ENCODE measurements around the gene SYT11.

SYT11 gene

GRCh38 chr1:155897746-155898145, 38.4 kb downstream of the SYT11 start:
- Histone ChIP-seq H3K4me1 (ENCODE audit: control insufficient read depth in 1 of 2, insufficient read depth in 1 of 2, low read depth in 1 of 2, low read length in 1 of 2) (no peaks in the 10 kb centered on the region), H3K4me3 (ENCODE audit: low read depth in 1 of 2, low read length in 1 of 2) (no peak overlapping the region), H3K36me3 (peaks cover 70% of the 10 kb centered on the region), H3K27me3 (no peaks in the 10 kb centered on the region), H3K27ac (no peak overlapping the region), H3K9me3 (no peaks in the 10 kb centered on the region)
- TF ChIP-seq CTCF (IDR thresholded peaks at IDR 0.05): no peak

DNA sequence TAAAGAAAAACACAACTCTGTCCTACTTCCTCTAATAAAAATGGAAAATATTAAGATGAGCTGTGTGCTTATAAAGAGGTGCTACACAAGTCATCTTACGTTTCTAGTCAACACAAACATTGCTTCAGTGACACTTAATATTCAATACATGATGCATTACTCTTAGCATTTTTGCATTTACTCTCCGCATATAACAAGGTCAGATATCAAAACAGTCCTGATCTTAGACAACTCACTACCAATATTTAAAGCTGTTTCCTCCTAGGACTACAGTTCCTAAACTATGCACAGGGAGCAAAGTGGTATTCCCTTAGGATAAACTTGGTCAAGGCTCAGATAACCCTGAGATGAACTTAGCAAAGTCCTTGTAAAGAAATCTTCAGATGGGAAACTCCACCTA, 39.5 kb downstream of the SYT11 start:
- no peak for TF ChIP-seq CTCF (IDR thresholded peaks at IDR 0.05)
- Histone ChIP-seq H3K27me3 (no peaks in the 10 kb centered on the region), H3K27ac (peak overlapping the region; percentile 47), H3K9me3 (peaks cover 5% of the 10 kb centered on the region), H3K36me3 (peaks cover 81% of the 10 kb centered on the region), H3K4me3 (ENCODE audit: low read depth in 1 of 2, low read length in 1 of 2) (no peak overlapping the region), H3K4me1 (ENCODE audit: control insufficient read depth in 1 of 2, insufficient read depth in 1 of 2, low read depth in 1 of 2, low read length in 1 of 2) (no peaks in the 10 kb centered on the region)

DNA sequence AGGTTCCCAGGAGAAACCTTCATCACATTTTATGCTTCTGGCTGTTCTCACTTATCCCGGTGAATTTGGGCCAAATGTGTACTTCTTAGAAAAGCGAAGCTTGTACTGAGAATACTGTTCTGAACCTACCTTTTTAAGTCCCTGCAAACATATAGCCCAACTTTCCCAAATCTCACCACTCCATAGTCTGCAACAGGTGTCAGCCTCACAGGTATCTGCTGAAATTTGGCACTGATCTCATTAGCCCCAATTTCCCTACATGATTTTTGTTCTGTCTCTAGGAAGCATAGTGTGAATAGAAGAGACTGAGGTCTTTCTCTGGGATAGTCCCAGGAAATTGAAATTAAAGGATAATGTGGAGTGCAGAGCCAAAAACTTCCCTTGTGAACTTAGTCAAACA, 40.3 kb downstream of the SYT11 start:
- Histone ChIP-seq H3K4me3 (ENCODE audit: low read depth in 1 of 2, low read length in 1 of 2) (no peak overlapping the region), H3K36me3 (peaks cover 89% of the 10 kb centered on the region)
- TF ChIP-seq CTCF (IDR thresholded peaks at IDR 0.05): no peak

GRCh38 chr1:155900161-155900560, 40.8 kb downstream of the SYT11 start:
- H3K36me3 ChIP-seq: peaks cover 94% of the 10 kb centered on the region
- peaks cover 8% of the 10 kb centered on the region for H3K9me3 ChIP-seq
- H3K4me1 ChIP-seq (ENCODE audit: control insufficient read depth in 1 of 2, insufficient read depth in 1 of 2, low read depth in 1 of 2, low read length in 1 of 2): no peaks in the 10 kb centered on the region
- no peak overlapping the region for H3K27ac ChIP-seq
- no peaks in the 10 kb centered on the region for H3K27me3 ChIP-seq
- H3K4me3 ChIP-seq (ENCODE audit: low read depth in 1 of 2, low read length in 1 of 2): no peak overlapping the region
- TF ChIP-seq CTCF (IDR thresholded peaks at IDR 0.05): no peak

More for the DNA sequence above, 40.3 kb downstream of the SYT11 start:
- H3K27me3 ChIP-seq: no peaks in the 10 kb centered on the region
- no peak overlapping the region for H3K27ac ChIP-seq
- H3K9me3 ChIP-seq: peaks cover 8% of the 10 kb centered on the region
- no peaks in the 10 kb centered on the region for H3K4me1 ChIP-seq (ENCODE audit: control insufficient read depth in 1 of 2, insufficient read depth in 1 of 2, low read depth in 1 of 2, low read length in 1 of 2)

GRCh38 chr1:155904261-155904660, 44.9 kb downstream of the SYT11 start:
- H3K4me1 ChIP-seq (ENCODE audit: control insufficient read depth in 1 of 2, insufficient read depth in 1 of 2, low read depth in 1 of 2, low read length in 1 of 2): peaks cover 2 to 7% of the 10 kb centered on the region in 2 experiments
- H3K27ac ChIP-seq: no peak overlapping the region
- no peak overlapping the region for H3K4me3 ChIP-seq (ENCODE audit: low read depth in 1 of 2, low read length in 1 of 2)
- peaks cover 8% of the 10 kb centered on the region for H3K9me3 ChIP-seq
- peaks cover 100% of the 10 kb centered on the region for H3K36me3 ChIP-seq
- H3K27me3 ChIP-seq: no peaks in the 10 kb centered on the region
- TF ChIP-seq CTCF (IDR thresholded peaks at IDR 0.05): no peak

DNA sequence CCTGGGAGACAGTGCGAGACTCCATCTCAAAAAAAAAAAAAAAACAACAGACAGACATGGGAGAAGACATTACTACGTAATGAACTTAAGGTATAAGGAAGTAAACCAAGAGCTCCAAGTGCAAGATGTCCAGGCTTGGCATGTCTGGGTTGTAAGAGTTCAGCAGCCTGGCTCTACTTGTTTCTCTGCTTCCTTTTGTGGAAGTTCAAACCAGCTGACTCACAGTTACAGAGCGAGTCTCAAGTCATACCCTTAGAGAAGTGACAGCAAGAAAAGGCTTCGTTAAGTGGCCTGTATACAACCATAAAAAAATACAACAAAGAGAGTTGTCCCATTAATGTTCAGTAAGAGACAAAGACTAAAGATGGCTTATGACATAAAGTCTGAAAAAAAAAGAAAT, 50.5 kb downstream of the SYT11 start:
- Histone ChIP-seq H3K4me3 (ENCODE audit: low read depth in 1 of 2, low read length in 1 of 2) (peak overlapping the region; percentile 92 to 94), H3K4me1 (ENCODE audit: control insufficient read depth in 1 of 2, insufficient read depth in 1 of 2, low read depth in 1 of 2, low read length in 1 of 2) (peaks cover 22 to 27% of the 10 kb centered on the region in 2 experiments), H3K27ac (peak overlapping the region; percentile 97), H3K9me3 (no peaks in the 10 kb centered on the region), H3K36me3 (peaks cover 75% of the 10 kb centered on the region), H3K27me3 (no peaks in the 10 kb centered on the region)
- TF ChIP-seq CTCF (IDR thresholded peaks at IDR 0.05): no peak
